Heart left ventricle (tissue), 13 donors: ENCODE measurements around the gene TMEM121B.

Experiments
- POLR2A ChIP-seq, 2 donors: fragments of 450-650 bp; IDR thresholded peaks; one replicate each; pipeline ENCODE4 v1.6.1; 2017; ENCODE audit warnings: antibody characterized with exemption in 2 of 2, mild to moderate bottlenecking in 2 of 2, moderate library complexity in 2 of 2
- TF ChIP-seq, protein P1 (sequence below), 12 donors: fragments of 200-600 bp; sonication (generic) in 4 of 12; IDR thresholded peaks; one replicate each; pipeline versions ENCODE4 v1.5.0 to v1.8.0; 2018 to 2022; ENCODE audit warnings: antibody characterized with exemption in 12 of 12, mild to moderate bottlenecking in 5 of 12
- donor health status: ischemic (EF 13 %, LVEDD 7.1; RV severe dilation, severe dysfunction).
- donor health status: DM: no; HTN: yes; CAD: no.
- donor health status: DM: no; HTN: no; CAD: no.
- donor health status: ischemic (EF 25% LVEDD 6.9; RV normal size, moderate dysfunction).
- donor health status: ischemic (EF 25% LVEDD 5.7; RV mildly dilated, moderate dysfunction).
- donor health status: ischemic (EF 35%, LVEDD 5.7; RV mildly dilated, moderate dysfunction).
- donor health status: nonischemic (EF 11% LVEDD 7.7; RV severe dilation, severe dysfunction).
- donor health status: DM: yes; HTN: yes; CAD: no.
- donor health status: PGD.
- donor health status: ischemic (EF 29% LVEDD 5.4; RV normal size, mild dysfunction).
- donor health status: nonischemic (EF 23%, LVEDD 6.1; RV moderate dilation, normal function).

DNA sequence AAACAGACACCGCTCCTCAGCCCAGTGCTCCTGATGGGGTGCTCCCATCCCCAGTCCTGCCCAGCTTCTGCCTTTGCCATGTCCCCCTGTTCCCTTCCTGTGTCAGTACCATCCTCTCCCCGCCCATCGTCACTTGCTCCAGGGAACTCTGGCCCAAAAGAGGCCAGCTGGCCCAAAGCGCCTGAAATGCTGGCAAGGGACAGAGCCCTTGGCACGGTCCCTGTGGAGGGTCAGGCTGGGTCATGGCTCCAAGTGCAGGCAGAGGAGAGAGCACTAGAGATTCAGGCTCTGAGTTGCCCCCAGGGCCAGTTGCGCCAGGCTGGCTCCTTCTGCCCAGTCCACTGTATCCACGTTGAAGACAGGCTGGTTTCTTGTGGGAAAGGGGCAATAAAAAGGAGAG, 46.3 kb upstream of the TMEM121B start:
- TF ChIP-seq POLR2A (IDR thresholded peaks at IDR 0.05), result no peak
- TF ChIP-seq, protein P1, sequence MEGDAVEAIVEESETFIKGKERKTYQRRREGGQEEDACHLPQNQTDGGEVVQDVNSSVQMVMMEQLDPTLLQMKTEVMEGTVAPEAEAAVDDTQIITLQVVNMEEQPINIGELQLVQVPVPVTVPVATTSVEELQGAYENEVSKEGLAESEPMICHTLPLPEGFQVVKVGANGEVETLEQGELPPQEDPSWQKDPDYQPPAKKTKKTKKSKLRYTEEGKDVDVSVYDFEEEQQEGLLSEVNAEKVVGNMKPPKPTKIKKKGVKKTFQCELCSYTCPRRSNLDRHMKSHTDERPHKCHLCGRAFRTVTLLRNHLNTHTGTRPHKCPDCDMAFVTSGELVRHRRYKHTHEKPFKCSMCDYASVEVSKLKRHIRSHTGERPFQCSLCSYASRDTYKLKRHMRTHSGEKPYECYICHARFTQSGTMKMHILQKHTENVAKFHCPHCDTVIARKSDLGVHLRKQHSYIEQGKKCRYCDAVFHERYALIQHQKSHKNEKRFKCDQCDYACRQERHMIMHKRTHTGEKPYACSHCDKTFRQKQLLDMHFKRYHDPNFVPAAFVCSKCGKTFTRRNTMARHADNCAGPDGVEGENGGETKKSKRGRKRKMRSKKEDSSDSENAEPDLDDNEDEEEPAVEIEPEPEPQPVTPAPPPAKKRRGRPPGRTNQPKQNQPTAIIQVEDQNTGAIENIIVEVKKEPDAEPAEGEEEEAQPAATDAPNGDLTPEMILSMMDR (IDR thresholded peaks at IDR 0.05), result no peak
